ENCODE measurements around the gene TTC23. TPM values are rescaled to one million over a fixed set of nuclear protein-coding genes. Genes with fewer than 3 reads are reported as not detected.

The TTC23 gene
- total RNA-seq, result 21.9 TPM

GRCh38 chr15:99249270-99249841 lies at the start of gene TTC23:
Gene TTC23, minus strand, starts transcription at chr15:99249581. Its CDS starts 20,869 bp downstream, at chr15:99228712.
- H3K9me3 ChIP-seq (ENCODE audit: control insufficient read depth in 3 of 3, low read length in 3 of 3), result no peaks in the 10 kb centered on the region
- peaks cover 12 to 22% (median 17%) of the 10 kb centered on the region in 3 donors for H3K4me1 ChIP-seq (ENCODE audit: control insufficient read depth in 3 of 3, insufficient read depth in 3 of 3, low read length in 3 of 3)
- H3K27ac ChIP-seq (ENCODE audit: low read depth, low read length), result peak within 1 kb of the TSS; percentile 88
- peak within 1 kb of the TSS; percentile 78 to 98 (median 83) for H3K9ac ChIP-seq (ENCODE audit: low read depth in 1 of 3, low read length in 3 of 3)
- no peaks in the 10 kb centered on the region for H3K36me3 ChIP-seq (ENCODE audit: control insufficient read depth in 3 of 3, insufficient read depth in 3 of 3, low read length in 3 of 3)
- no peaks in the 10 kb centered on the region for H3K27me3 ChIP-seq (ENCODE audit: control insufficient read depth in 3 of 3, insufficient read depth in 3 of 3, low read length in 3 of 3)
- H3K4me3 ChIP-seq (ENCODE audit: low read length in 3 of 3), result peak within 1 kb of the TSS; percentile 74 to 100 (median 85)

GRCh38 chr15:99296386-99296785 lies 47.0 kb upstream of the TTC23 start:
- Histone ChIP-seq H3K9me3 (ENCODE audit: control insufficient read depth in 3 of 3, low read length in 3 of 3) (no peaks in the 10 kb centered on the region), H3K27me3 (ENCODE audit: control insufficient read depth in 3 of 3, insufficient read depth in 3 of 3, low read length in 3 of 3) (no peaks in the 10 kb centered on the region), H3K4me3 (ENCODE audit: low read length in 3 of 3) (no peak overlapping the region), H3K9ac (ENCODE audit: low read depth in 1 of 3, low read length in 3 of 3) (no peak overlapping the region), H3K4me1 (ENCODE audit: control insufficient read depth in 3 of 3, insufficient read depth in 3 of 3, low read length in 3 of 3) (no peaks in the 10 kb centered on the region), H3K36me3 (ENCODE audit: control insufficient read depth in 3 of 3, insufficient read depth in 3 of 3, low read length in 3 of 3) (peaks cover 0 to 2% (median 0%) of the 10 kb centered on the region in 3 donors), H3K27ac (ENCODE audit: low read depth, low read length) (no peak overlapping the region)

- H3K4me3 ChIP-seq (ENCODE audit: low read length in 3 of 3), result no peak overlapping the region
- peaks cover 0 to 2% (median 0%) of the 10 kb centered on the region in 3 donors for H3K36me3 ChIP-seq (ENCODE audit: control insufficient read depth in 3 of 3, insufficient read depth in 3 of 3, low read length in 3 of 3)
- no peaks in the 10 kb centered on the region for H3K9me3 ChIP-seq (ENCODE audit: control insufficient read depth in 3 of 3, low read length in 3 of 3)
- no peak overlapping the region for H3K9ac ChIP-seq (ENCODE audit: low read depth in 1 of 3, low read length in 3 of 3)
- no peaks in the 10 kb centered on the region for H3K4me1 ChIP-seq (ENCODE audit: control insufficient read depth in 3 of 3, insufficient read depth in 3 of 3, low read length in 3 of 3)
- H3K27ac ChIP-seq (ENCODE audit: low read depth, low read length), result no peak overlapping the region
- no peaks in the 10 kb centered on the region for H3K27me3 ChIP-seq (ENCODE audit: control insufficient read depth in 3 of 3, insufficient read depth in 3 of 3, low read length in 3 of 3)
These were observed 46.5 kb upstream of the TTC23 start for GRCh38 chr15:99295840-99296239.

- H3K9me3 ChIP-seq (ENCODE audit: control insufficient read depth in 3 of 3, low read length in 3 of 3), result no peaks in the 10 kb centered on the region
- no peaks in the 10 kb centered on the region for H3K27me3 ChIP-seq (ENCODE audit: control insufficient read depth in 3 of 3, insufficient read depth in 3 of 3, low read length in 3 of 3)
- H3K36me3 ChIP-seq (ENCODE audit: control insufficient read depth in 3 of 3, insufficient read depth in 3 of 3, low read length in 3 of 3), result peaks cover 0 to 4% (median 0%) of the 10 kb centered on the region in 3 donors
- no peak overlapping the region for H3K9ac ChIP-seq (ENCODE audit: low read depth in 1 of 3, low read length in 3 of 3)
- H3K4me3 ChIP-seq (ENCODE audit: low read length in 3 of 3), result no peak overlapping the region
- no peaks in the 10 kb centered on the region for H3K4me1 ChIP-seq (ENCODE audit: control insufficient read depth in 3 of 3, insufficient read depth in 3 of 3, low read length in 3 of 3)
- H3K27ac ChIP-seq (ENCODE audit: low read depth, low read length), result no peak overlapping the region
These were observed 42.3 kb upstream of the TTC23 start for GRCh38 chr15:99291643-99292042.

GRCh38 chr15:99283717-99284116 lies 34.3 kb upstream of the TTC23 start:
- H3K9ac ChIP-seq (ENCODE audit: low read depth in 1 of 3, low read length in 3 of 3), result no peak overlapping the region
- H3K4me1 ChIP-seq (ENCODE audit: control insufficient read depth in 3 of 3, insufficient read depth in 3 of 3, low read length in 3 of 3), result peaks cover 7 to 9% (median 9%) of the 10 kb centered on the region in 3 donors
- H3K27me3 ChIP-seq (ENCODE audit: control insufficient read depth in 3 of 3, insufficient read depth in 3 of 3, low read length in 3 of 3), result no peaks in the 10 kb centered on the region
- no peak overlapping the region for H3K4me3 ChIP-seq (ENCODE audit: low read length in 3 of 3)
- no peak overlapping the region for H3K27ac ChIP-seq (ENCODE audit: low read depth, low read length)
- no peaks in the 10 kb centered on the region for H3K9me3 ChIP-seq (ENCODE audit: control insufficient read depth in 3 of 3, low read length in 3 of 3)
- peaks cover 0 to 2% (median 0%) of the 10 kb centered on the region in 3 donors for H3K36me3 ChIP-seq (ENCODE audit: control insufficient read depth in 3 of 3, insufficient read depth in 3 of 3, low read length in 3 of 3)

- H3K27ac ChIP-seq (ENCODE audit: low read depth, low read length), result no peak overlapping the region
- H3K9ac ChIP-seq (ENCODE audit: low read depth in 1 of 3, low read length in 3 of 3), result no peak overlapping the region
- H3K36me3 ChIP-seq (ENCODE audit: control insufficient read depth in 3 of 3, insufficient read depth in 3 of 3, low read length in 3 of 3), result no peaks in the 10 kb centered on the region
- H3K27me3 ChIP-seq (ENCODE audit: control insufficient read depth in 3 of 3, insufficient read depth in 3 of 3, low read length in 3 of 3), result no peaks in the 10 kb centered on the region
- no peaks in the 10 kb centered on the region for H3K9me3 ChIP-seq (ENCODE audit: control insufficient read depth in 3 of 3, low read length in 3 of 3)
- H3K4me1 ChIP-seq (ENCODE audit: control insufficient read depth in 3 of 3, insufficient read depth in 3 of 3, low read length in 3 of 3), result peaks cover 7 to 9% (median 9%) of the 10 kb centered on the region in 3 donors
- H3K4me3 ChIP-seq (ENCODE audit: low read length in 3 of 3), result no peak overlapping the region
These were observed 33.2 kb upstream of the TTC23 start for GRCh38 chr15:99282586-99282985.

- H3K4me3 ChIP-seq (ENCODE audit: low read length in 3 of 3), result no peak overlapping the region
- H3K36me3 ChIP-seq (ENCODE audit: control insufficient read depth in 3 of 3, insufficient read depth in 3 of 3, low read length in 3 of 3), result no peaks in the 10 kb centered on the region
- no peak overlapping the region for H3K9ac ChIP-seq (ENCODE audit: low read depth in 1 of 3, low read length in 3 of 3)
- H3K27me3 ChIP-seq (ENCODE audit: control insufficient read depth in 3 of 3, insufficient read depth in 3 of 3, low read length in 3 of 3), result no peaks in the 10 kb centered on the region
- no peak overlapping the region for H3K27ac ChIP-seq (ENCODE audit: low read depth, low read length)
- H3K4me1 ChIP-seq (ENCODE audit: control insufficient read depth in 3 of 3, insufficient read depth in 3 of 3, low read length in 3 of 3), result peaks cover 7 to 9% (median 9%) of the 10 kb centered on the region in 3 donors
- H3K9me3 ChIP-seq (ENCODE audit: control insufficient read depth in 3 of 3, low read length in 3 of 3), result no peaks in the 10 kb centered on the region
These were observed 32.7 kb upstream of the TTC23 start for GRCh38 chr15:99282121-99282520.

- Histone ChIP-seq H3K27ac (ENCODE audit: low read depth, low read length) (no peak overlapping the region), H3K27me3 (ENCODE audit: control insufficient read depth in 3 of 3, insufficient read depth in 3 of 3, low read length in 3 of 3) (no peaks in the 10 kb centered on the region), H3K4me3 (ENCODE audit: low read length in 3 of 3) (no peak overlapping the region), H3K9ac (ENCODE audit: low read depth in 1 of 3, low read length in 3 of 3) (no peak overlapping the region), H3K4me1 (ENCODE audit: control insufficient read depth in 3 of 3, insufficient read depth in 3 of 3, low read length in 3 of 3) (peaks cover 7 to 9% (median 9%) of the 10 kb centered on the region in 3 donors), H3K9me3 (ENCODE audit: control insufficient read depth in 3 of 3, low read length in 3 of 3) (no peaks in the 10 kb centered on the region), H3K36me3 (ENCODE audit: control insufficient read depth in 3 of 3, insufficient read depth in 3 of 3, low read length in 3 of 3) (no peaks in the 10 kb centered on the region)
These were observed 30.4 kb upstream of the TTC23 start for GRCh38 chr15:99279827-99280226.

- H3K36me3 ChIP-seq (ENCODE audit: control insufficient read depth in 3 of 3, insufficient read depth in 3 of 3, low read length in 3 of 3), result no peaks in the 10 kb centered on the region
- no peaks in the 10 kb centered on the region for H3K9me3 ChIP-seq (ENCODE audit: control insufficient read depth in 3 of 3, low read length in 3 of 3)
- H3K4me1 ChIP-seq (ENCODE audit: control insufficient read depth in 3 of 3, insufficient read depth in 3 of 3, low read length in 3 of 3), result peaks cover 2 to 5% (median 5%) of the 10 kb centered on the region in 3 donors
- no peak overlapping the region for H3K27ac ChIP-seq (ENCODE audit: low read depth, low read length)
- no peak overlapping the region for H3K4me3 ChIP-seq (ENCODE audit: low read length in 3 of 3)
- no peaks in the 10 kb centered on the region for H3K27me3 ChIP-seq (ENCODE audit: control insufficient read depth in 3 of 3, insufficient read depth in 3 of 3, low read length in 3 of 3)
- no peak overlapping the region for H3K9ac ChIP-seq (ENCODE audit: low read depth in 1 of 3, low read length in 3 of 3)
These were observed 29.9 kb upstream of the TTC23 start for GRCh38 chr15:99279290-99279689.

- H3K27me3 ChIP-seq (ENCODE audit: control insufficient read depth in 3 of 3, insufficient read depth in 3 of 3, low read length in 3 of 3), result no peaks in the 10 kb centered on the region
- no peak overlapping the region for H3K4me3 ChIP-seq (ENCODE audit: low read length in 3 of 3)
- no peaks in the 10 kb centered on the region for H3K36me3 ChIP-seq (ENCODE audit: control insufficient read depth in 3 of 3, insufficient read depth in 3 of 3, low read length in 3 of 3)
- no peak overlapping the region for H3K9ac ChIP-seq (ENCODE audit: low read depth in 1 of 3, low read length in 3 of 3)
- no peaks in the 10 kb centered on the region for H3K9me3 ChIP-seq (ENCODE audit: control insufficient read depth in 3 of 3, low read length in 3 of 3)
- H3K27ac ChIP-seq (ENCODE audit: low read depth, low read length), result no peak overlapping the region
- no peaks in the 10 kb centered on the region for H3K4me1 ChIP-seq (ENCODE audit: control insufficient read depth in 3 of 3, insufficient read depth in 3 of 3, low read length in 3 of 3)
These were observed 26.2 kb upstream of the TTC23 start for GRCh38 chr15:99275525-99276128.
